Fibroblast of lung (primary cell): Measurements from ENCODE around the gene RNF152.

Source experiments
- EZH2 ChIP-seq: IDR thresholded peaks from 2 replicates; pipeline ENCODE4 v1.5.1; 2012; ENCODE audit warnings: low read length, control low read depth, mild to moderate bottlenecking; ENCODE audit errors: missing control alignments
- TF ChIP-seq, protein P1 (sequence below), 2 donors: IDR thresholded peaks in 1 of 2; conservative IDR thresholded peaks in 1 of 2; 1 replicate in 1 of 2; 2 replicates in 1 of 2; pipeline ENCODE4 v1.5.1; 2011 to 2012; ENCODE audit warnings: low read length in 2 of 2, control low read depth in 1 of 2, inconsistent platforms in 1 of 2, low read depth in 1 of 2, mild to moderate bottlenecking in 1 of 2

- TF ChIP-seq, protein P1, sequence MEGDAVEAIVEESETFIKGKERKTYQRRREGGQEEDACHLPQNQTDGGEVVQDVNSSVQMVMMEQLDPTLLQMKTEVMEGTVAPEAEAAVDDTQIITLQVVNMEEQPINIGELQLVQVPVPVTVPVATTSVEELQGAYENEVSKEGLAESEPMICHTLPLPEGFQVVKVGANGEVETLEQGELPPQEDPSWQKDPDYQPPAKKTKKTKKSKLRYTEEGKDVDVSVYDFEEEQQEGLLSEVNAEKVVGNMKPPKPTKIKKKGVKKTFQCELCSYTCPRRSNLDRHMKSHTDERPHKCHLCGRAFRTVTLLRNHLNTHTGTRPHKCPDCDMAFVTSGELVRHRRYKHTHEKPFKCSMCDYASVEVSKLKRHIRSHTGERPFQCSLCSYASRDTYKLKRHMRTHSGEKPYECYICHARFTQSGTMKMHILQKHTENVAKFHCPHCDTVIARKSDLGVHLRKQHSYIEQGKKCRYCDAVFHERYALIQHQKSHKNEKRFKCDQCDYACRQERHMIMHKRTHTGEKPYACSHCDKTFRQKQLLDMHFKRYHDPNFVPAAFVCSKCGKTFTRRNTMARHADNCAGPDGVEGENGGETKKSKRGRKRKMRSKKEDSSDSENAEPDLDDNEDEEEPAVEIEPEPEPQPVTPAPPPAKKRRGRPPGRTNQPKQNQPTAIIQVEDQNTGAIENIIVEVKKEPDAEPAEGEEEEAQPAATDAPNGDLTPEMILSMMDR (conservative IDR thresholded peaks at IDR 0.05 in 1 of 2, IDR thresholded peaks at IDR 0.05 in 1 of 2; ENCODE audit: low read depth in 1 of 2, low read length in 2 of 2), result no peak
- TF ChIP-seq EZH2, result no peak
Measured at GRCh38 chr18:61891271-61891670, 1.5 kb downstream of the RNF152 start.
